Kidney (tissue), 14 donors: ENCODE results near the gene FHL2. TPM values are rescaled to one million over a fixed set of nuclear protein-coding genes. Genes with fewer than 3 reads are reported as not detected.

Experiments used
- DNase-seq, 5 donors: peaks; one replicate each; pipeline ENCODE4 v3.0.0-alpha.2; 2013 to 2020
- FAIRE-seq: peaks from 2 replicates; lab custom pipeline; 2012; peaks lifted over from hg19 to GRCh38; lab: Jason Lieb, UNC
- H3K27ac ChIP-seq, 2 donors: one replicate each; pipeline ENCODE4 v1.7.0; 2013; ENCODE audit warnings: low read depth in 2 of 2, low read length in 2 of 2, inconsistent platforms in 1 of 2
- H3K27me3 ChIP-seq: one replicate; pipeline ENCODE4 v1.7.1; 2013; ENCODE audit warnings: low read length, inconsistent platforms; ENCODE audit not compliant: control insufficient read depth, insufficient read depth
- H3K36me3 ChIP-seq, 3 donors: one replicate each; pipeline versions ENCODE4 v1.7.0 to v1.7.1; 2013; ENCODE audit warnings: low read length in 3 of 3, control low read depth in 1 of 3, inconsistent platforms in 1 of 3; ENCODE audit not compliant: insufficient read depth in 3 of 3, control insufficient read depth in 2 of 3
- H3K4me1 ChIP-seq, 3 donors: one replicate each; pipeline versions ENCODE4 v1.7.0 to v1.7.1; 2013; ENCODE audit warnings: low read length in 3 of 3, inconsistent platforms in 1 of 3, low read depth in 1 of 3; ENCODE audit not compliant: control insufficient read depth in 2 of 3, insufficient read depth in 2 of 3
- H3K4me3 ChIP-seq, 3 donors: one replicate each; pipeline versions ENCODE4 v1.7.0 to v1.8.1; 2013; ENCODE audit warnings: low read length in 3 of 3, control low read depth in 1 of 3, inconsistent platforms in 1 of 3
- H3K9ac ChIP-seq, 3 donors: one replicate each; pipeline versions ENCODE4 v1.7.0 to v1.7.1; 2013; ENCODE audit warnings: low read length in 3 of 3, control low read depth in 1 of 3, inconsistent platforms in 1 of 3
- H3K9me3 ChIP-seq, 3 donors: one replicate each; pipeline versions ENCODE4 v1.7.0 to v1.7.1; 2013; ENCODE audit warnings: low read length in 3 of 3, control low read depth in 1 of 3, inconsistent platforms in 1 of 3; ENCODE audit not compliant: control insufficient read depth in 2 of 3, insufficient read depth in 1 of 3
- CTCF ChIP-seq: IDR thresholded peaks from 3 replicates; pipeline ENCODE4 v1.5.1; 2012; ENCODE audit warnings: mild to moderate bottlenecking, moderate library complexity, borderline replicate concordance; ENCODE audit not compliant: insufficient read depth; ENCODE audit errors: extremely low read depth
- intact Hi-C: fragments of 100-400 bp; cut with DNase I; formaldehyde crosslinking; loops from one replicate; pipeline ENCODE4 v1.11.1; 2022
- polyA plus RNA-seq: library from polyadenylated mRNA; stranded (reverse); fragments of 350-450 nt; fragmentation: Illumina TruSeq; extraction: RNeasy Lipid Tissue Mini Kit (QIAGEN cat#74804); gene quantifications from one replicate; pipeline ENCODE4 v1.2.3, GENCODE V29; 2014; ENCODE audit warnings: low read depth, low replicate concordance; ENCODE audit not compliant: insufficient read depth
- total RNA-seq: library from RNA; stranded (reverse); fragmentation: NEBNext Ultra II Directional; extraction: Animal tissue kit (Norgen Biotek cat#: 25700); gene quantifications from one replicate; pipeline ENCODE4 v1.2.1, GENCODE V29; 2021
- donor health status: control.
- donor health status: control.
- donor health status: control.
- donor health status: control.
- donor health status: control.
- donor health status: DM: yes; HTN: yes; CAD: no.
- donor health status: Normal renal cell carcinoma (clear cell type).

The FHL2 gene
- total and polyA plus RNA-seq, 2 donors from 2014 or later, result 23.4 to 75.9 TPM

DNA sequence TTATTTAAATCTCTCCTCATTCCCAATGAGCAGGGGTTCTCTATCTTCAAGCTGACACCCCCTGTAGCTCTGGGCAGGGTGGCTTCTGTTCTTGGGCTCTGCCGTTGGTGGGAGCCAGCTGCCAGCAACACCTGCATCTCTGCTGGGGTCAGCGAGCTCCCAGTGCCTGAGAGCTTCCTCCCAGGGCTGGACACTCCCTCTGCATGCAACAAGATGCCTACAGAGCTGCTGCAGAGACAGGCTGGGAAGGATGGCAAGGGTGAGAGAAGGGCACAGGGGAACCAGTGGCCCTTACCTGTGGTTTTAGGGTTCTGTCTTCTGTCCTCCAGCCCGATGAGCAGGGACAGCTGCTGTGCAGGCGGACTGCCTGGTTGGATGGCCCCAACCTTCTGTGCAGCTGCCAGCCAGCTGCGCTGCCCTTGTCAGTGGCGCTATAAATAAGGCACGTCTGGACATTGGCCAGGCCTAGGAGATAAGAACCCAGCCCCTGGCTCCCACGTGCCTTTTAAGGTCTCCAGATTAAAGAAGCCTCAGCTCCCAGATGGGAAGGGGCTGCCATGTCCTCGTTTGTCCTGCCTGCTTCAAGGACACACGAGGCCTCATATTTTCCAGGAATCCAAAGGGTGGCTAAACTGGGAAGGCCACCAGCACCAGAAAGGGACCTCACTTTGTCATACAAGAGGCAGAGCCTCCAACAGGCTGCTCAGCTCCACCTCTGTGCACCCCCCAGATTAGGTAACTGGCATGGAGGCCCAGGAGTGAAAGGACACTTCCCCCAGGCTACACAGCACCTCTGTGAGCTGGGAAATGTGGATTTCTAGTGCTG is 39.5 kb upstream of the FHL2 start:
- FAIRE-seq (no peak), DNase-seq (peak; percentile 54 to 86 (median 64))
- Histone ChIP-seq H3K36me3 (no peaks in the 10 kb centered on the region), H3K27ac (no peak overlapping the region), H3K4me3 (no peak overlapping the region), H3K9ac (no peak overlapping the region), H3K4me1 (peaks cover 0 to 4% (median 0%) of the 10 kb centered on the region in 3 donors), H3K27me3 (no peaks in the 10 kb centered on the region), H3K9me3 (no peaks in the 10 kb centered on the region)
- intact Hi-C loops, result no loop called here
- TF ChIP-seq CTCF, result no peak

DNA sequence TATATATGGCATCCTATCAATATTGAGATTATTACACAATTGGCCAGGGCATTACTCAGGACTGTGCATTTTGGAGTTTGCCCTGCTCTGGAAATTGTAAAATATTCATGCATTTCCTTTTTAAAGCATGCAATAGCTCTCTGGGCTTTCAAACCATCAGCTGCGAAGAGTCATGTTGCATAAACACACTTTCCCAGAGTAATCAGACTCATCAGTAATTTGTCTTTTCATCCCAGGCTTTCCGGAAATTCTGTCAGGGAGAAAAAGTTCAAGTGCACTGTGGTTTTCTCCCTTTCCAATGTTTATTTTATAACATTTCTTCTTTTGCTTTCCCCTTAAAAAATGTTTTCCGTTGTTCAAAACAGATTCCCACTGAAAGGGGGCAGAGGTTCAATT is 38.9 kb upstream of the FHL2 start:
- no peak for TF ChIP-seq CTCF
- Histone ChIP-seq H3K9ac (no peak overlapping the region), H3K36me3 (no peaks in the 10 kb centered on the region), H3K27me3 (no peaks in the 10 kb centered on the region), H3K27ac (no peak overlapping the region), H3K4me3 (no peak overlapping the region), H3K9me3 (no peaks in the 10 kb centered on the region), H3K4me1 (peaks cover 0 to 4% (median 0%) of the 10 kb centered on the region in 3 donors)
- peak in 2 of 5 donors; percentile 59 to 76 for DNase-seq
- no peak for FAIRE-seq
- intact Hi-C loops, result no loop called here

DNA sequence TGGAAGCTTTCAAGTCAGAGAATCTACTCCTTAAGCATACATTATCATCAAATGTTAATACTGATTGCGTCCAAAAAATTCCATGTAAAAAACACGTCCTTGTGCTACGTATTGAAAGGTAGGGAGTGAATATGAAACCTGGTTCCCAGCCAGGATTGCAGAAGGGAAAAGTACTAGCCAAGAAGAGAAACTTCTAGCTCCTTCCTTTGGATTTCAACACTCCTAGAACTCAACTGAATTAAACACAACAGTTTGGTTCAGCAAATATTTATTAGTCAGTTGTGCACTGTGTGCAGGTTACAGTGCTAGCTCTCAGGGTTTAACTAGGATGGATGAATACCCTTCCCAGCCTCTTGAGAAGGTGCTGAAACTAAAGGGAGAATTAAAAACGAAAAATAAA is 33.9 kb upstream of the FHL2 start:
- Histone ChIP-seq H3K27me3 (no peaks in the 10 kb centered on the region), H3K36me3 (no peaks in the 10 kb centered on the region), H3K27ac (no peak overlapping the region), H3K4me3 (no peak overlapping the region), H3K9me3 (no peaks in the 10 kb centered on the region), H3K9ac (no peak overlapping the region), H3K4me1 (no peaks in the 10 kb centered on the region)
- intact Hi-C loops, result no loop called here
- DNase-seq (no peak), FAIRE-seq (no peak)
- no peak for TF ChIP-seq CTCF

DNA sequence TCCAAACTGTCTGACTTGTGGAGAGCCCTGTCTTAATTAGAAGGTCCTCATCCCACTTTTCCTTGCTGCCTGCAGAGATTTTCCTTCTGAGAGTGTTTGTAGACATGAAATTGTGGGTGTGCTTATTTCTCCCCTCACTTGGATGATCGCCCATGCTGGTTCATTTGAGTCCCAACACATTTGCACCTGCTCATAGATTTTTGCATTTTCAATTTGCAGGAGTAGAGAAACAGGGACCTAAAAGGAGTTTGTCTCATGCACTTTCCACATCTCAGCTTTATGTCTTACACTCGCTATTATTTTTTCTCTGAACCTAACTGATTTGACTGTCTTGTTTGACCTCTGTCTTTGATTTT is 33.2 kb upstream of the FHL2 start:
- TF ChIP-seq CTCF, result no peak
- no peaks in the 10 kb centered on the region for H3K9me3 ChIP-seq
- intact Hi-C loops, result no loop called here
- no peak for FAIRE-seq
- no peak overlapping the region for H3K27ac ChIP-seq
- H3K9ac ChIP-seq, result no peak overlapping the region
- DNase-seq, result no peak
- H3K4me1 ChIP-seq, result no peaks in the 10 kb centered on the region
- no peak overlapping the region for H3K4me3 ChIP-seq
- H3K36me3 ChIP-seq, result no peaks in the 10 kb centered on the region
- no peaks in the 10 kb centered on the region for H3K27me3 ChIP-seq
